HG02763 (cell line): ENCODE data around the gene CDC25B.

Experiments used
- ATAC-seq: cut with Tn5 transposase; IDR thresholded peaks from one replicate; pipeline ENCODE4 v1.9.1; 2021; ENCODE audit warnings: mild to moderate bottlenecking, moderate library complexity; ENCODE audit not compliant: unreplicated experiment

CDC25B gene

GRCh38 chr20:3795511-3796468, at the start of gene CDC25B:
CDC25B (plus strand) TSS chr20:3796310; CDS start chr20:3796532, 222 bp downstream.
- peak; percentile 47 for ATAC-seq

- ATAC-seq = no peak
Measured at GRCh38 chr20:3747471-3747870, 48.6 kb upstream of the CDC25B start.

- ATAC-seq = no peak
Measured at GRCh38 chr20:3748073-3748472, 48.0 kb upstream of the CDC25B start.

GRCh38 chr20:3749087-3749688, 46.9 kb upstream of the CDC25B start:
- ATAC-seq = no peak

GRCh38 chr20:3749689-3750531, 46.2 kb upstream of the CDC25B start:
- ATAC-seq = no peak

GRCh38 chr20:3751305-3751674, 44.8 kb upstream of the CDC25B start:
- no peak for ATAC-seq

GRCh38 chr20:3751675-3752385, 44.3 kb upstream of the CDC25B start:
- ATAC-seq = no peak

- ATAC-seq = no peak
Measured at GRCh38 chr20:3752386-3752759, 43.7 kb upstream of the CDC25B start.

- ATAC-seq = no peak
Measured at GRCh38 chr20:3753098-3753497, 43.0 kb upstream of the CDC25B start.

GRCh38 chr20:3753501-3754275, 42.4 kb upstream of the CDC25B start:
- no peak for ATAC-seq

GRCh38 chr20:3754276-3754630, 41.9 kb upstream of the CDC25B start:
- no peak for ATAC-seq

- no peak for ATAC-seq
Measured at GRCh38 chr20:3755269-3755668, 40.8 kb upstream of the CDC25B start.

GRCh38 chr20:3755814-3756480, 40.2 kb upstream of the CDC25B start:
- ATAC-seq = no peak

- no peak for ATAC-seq
Measured at GRCh38 chr20:3757268-3757667, 38.8 kb upstream of the CDC25B start.

GRCh38 chr20:3758566-3758965, 37.5 kb upstream of the CDC25B start:
- ATAC-seq = no peak

- ATAC-seq = no peak
Measured at GRCh38 chr20:3759316-3759823, 36.7 kb upstream of the CDC25B start.

GRCh38 chr20:3759884-3760283, 36.2 kb upstream of the CDC25B start:
- ATAC-seq = no peak

GRCh38 chr20:3760655-3761348, 35.3 kb upstream of the CDC25B start:
- ATAC-seq = no peak
